GM19099 (cell line): ENCODE measurements around the gene MRPL42.

ENCODE experiments used
- POLR2A ChIP-seq: IDR thresholded peaks from 3 replicates; pipeline ENCODE4 v1.6.1; 2011; ENCODE audit warnings: low read depth; ENCODE audit not compliant: insufficient read length; ENCODE audit errors: extremely low read depth

The MRPL42 gene

GRCh38 chr12:93441617-93442410 is 25.5 kb upstream of the MRPL42 start, which contains the start of gene UBE2N:
TSS of gene UBE2N (minus strand) at chr12:93441947. CDS start at chr12:93441884, 63 bp downstream.
- peak; percentile 88 for TF ChIP-seq POLR2A

GRCh38 chr12:93442411-93443340 is 24.6 kb upstream of the MRPL42 start:
- no peak for TF ChIP-seq POLR2A

GRCh38 chr12:93443576-93443975 is 23.7 kb upstream of the MRPL42 start:
- TF ChIP-seq POLR2A = no peak

- no peak for TF ChIP-seq POLR2A
These were observed 19.6 kb upstream of the MRPL42 start for GRCh38 chr12:93447555-93448290.

GRCh38 chr12:93448796-93449195 is 18.5 kb upstream of the MRPL42 start:
- no peak for TF ChIP-seq POLR2A

GRCh38 chr12:93449277-93449676 is 18.0 kb upstream of the MRPL42 start:
- TF ChIP-seq POLR2A = no peak

GRCh38 chr12:93451423-93452158 is 15.7 kb upstream of the MRPL42 start:
- no peak for TF ChIP-seq POLR2A

- no peak for TF ChIP-seq POLR2A
These were observed 13.7 kb upstream of the MRPL42 start for GRCh38 chr12:93453633-93454032.

GRCh38 chr12:93456077-93456476 is 11.2 kb upstream of the MRPL42 start:
- no peak for TF ChIP-seq POLR2A

- TF ChIP-seq POLR2A = no peak
These were observed 8.2 kb upstream of the MRPL42 start for GRCh38 chr12:93459097-93459496.

GRCh38 chr12:93460003-93460402 is 7.3 kb upstream of the MRPL42 start:
- no peak for TF ChIP-seq POLR2A

- TF ChIP-seq POLR2A = no peak
These were observed 6.4 kb upstream of the MRPL42 start for GRCh38 chr12:93460902-93461301.

- no peak for TF ChIP-seq POLR2A
These were observed 5.8 kb upstream of the MRPL42 start for GRCh38 chr12:93461503-93461902.

- no peak for TF ChIP-seq POLR2A
These were observed 1.5 kb upstream of the MRPL42 start for GRCh38 chr12:93465841-93466240.
